RCC 7860 (cell line): ENCODE results near the gene BNIP3.
"Not testable (repeated sequence)": the region's sequence is repeated elsewhere in the genome, so short reads cannot be mapped to it uniquely, and the experiment has no call there.

Source experiments
- DNase-seq: peaks from one replicate; pipeline ENCODE4 v3.0.0-alpha.2; 2015; ENCODE audit warnings: low spot score
- FAIRE-seq: peaks from 2 replicates; lab custom pipeline; 2012; peaks lifted over from hg19 to GRCh38; lab: Jason Lieb, UNC

The BNIP3 gene

GRCh38 chr10:132003282-132003924 is 21.7 kb upstream of the BNIP3 start:
- DNase-seq (no peak), FAIRE-seq (no peak)

DNA sequence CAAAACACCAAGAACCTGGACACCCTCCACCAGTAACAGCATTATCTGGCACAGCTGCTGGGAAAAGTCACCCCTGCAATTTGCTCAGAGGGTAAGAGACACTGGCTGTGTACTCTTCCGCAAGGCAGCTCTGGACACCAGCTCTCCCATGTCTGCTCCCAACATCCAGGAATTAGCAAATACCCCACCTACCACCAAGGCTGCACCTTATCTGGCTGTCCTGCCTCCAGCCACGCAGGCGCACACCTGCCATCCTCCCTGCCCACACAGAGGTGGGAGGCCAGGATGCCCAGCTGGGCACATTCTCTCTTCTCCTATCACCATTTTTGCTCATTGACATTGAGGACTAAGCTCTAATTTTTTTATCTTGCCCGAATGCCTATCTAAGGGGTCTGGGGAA is 20.3 kb upstream of the BNIP3 start:
- FAIRE-seq (no peak), DNase-seq (no peak)

DNA sequence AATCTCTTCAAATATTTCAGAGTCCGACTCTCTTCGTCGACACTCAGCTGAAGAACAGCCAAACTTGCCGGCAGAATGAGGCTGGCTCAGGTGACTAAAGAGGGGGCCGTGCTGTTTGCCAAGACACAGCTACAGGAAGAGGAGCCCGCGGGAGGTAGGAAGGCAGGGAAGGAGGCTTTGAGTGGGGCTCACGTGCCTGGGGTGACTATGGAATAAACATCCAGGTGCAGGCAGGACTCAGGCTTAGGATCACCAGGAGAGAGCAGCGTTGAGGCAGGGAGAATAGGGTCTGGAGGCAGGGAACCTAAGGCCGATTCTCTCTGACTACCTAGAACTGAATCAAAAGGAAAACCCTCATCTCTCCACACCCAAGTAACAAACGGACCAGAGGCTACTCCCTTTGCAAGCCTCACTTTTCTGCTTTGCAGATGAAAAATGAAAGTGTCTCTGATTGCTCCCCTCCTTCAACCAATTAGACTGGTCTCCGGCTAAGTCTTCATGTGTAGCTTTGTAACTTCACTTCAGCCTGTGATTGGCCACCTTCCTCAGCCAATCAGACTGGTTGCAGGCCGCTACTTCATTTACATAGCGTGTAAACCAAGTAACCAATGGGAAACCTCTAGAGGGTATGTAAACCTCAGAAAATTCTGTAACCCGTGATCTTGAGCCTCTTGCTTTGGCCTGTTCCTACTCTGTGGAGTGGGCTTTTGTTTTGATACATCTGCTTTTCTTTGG is 19.7 kb upstream of the BNIP3 start:
- DNase-seq (no peak), FAIRE-seq (no peak)

DNA sequence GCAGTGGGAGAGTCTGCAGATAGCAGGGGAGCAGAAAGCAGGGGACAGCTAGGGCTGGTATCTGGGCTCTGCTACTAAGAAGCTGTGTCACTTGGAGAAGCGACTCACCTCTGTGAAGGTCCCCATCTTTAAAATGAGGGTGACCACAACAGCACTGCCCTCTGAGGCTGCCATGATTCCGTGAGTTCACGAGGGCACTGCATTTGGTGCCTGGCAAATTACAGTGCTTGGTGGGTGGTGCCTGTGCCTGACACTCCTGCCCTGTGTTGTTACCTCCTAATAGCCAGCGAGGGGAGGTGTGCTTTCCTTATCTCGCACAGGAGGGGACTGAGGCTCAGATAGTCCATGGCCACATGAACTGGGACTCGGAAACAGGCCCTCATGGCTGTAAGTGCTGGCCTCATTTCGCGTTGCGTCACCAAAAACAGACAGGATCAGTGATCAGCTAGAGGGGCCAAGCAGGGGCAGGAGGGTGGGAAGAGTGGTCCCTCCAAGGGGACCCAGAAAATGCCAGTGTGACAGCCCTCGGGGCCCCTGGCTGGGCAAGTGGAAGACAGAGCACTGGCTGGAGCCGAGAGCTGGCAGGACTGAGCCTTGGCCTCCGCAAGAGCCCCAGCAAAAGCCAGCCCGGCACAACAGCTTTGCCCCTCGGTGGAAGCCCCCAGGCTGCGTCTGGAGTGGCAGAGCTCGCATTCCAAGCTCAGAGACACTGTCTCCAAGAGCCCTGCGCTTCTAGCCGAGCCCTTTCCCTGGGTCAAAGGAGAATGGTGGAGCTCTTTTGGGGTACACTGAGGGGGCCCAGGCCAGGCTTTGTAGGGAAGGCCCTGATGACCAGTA is 17.3 kb upstream of the BNIP3 start:
- FAIRE-seq, result no peak
- DNase-seq, result no peak

DNA sequence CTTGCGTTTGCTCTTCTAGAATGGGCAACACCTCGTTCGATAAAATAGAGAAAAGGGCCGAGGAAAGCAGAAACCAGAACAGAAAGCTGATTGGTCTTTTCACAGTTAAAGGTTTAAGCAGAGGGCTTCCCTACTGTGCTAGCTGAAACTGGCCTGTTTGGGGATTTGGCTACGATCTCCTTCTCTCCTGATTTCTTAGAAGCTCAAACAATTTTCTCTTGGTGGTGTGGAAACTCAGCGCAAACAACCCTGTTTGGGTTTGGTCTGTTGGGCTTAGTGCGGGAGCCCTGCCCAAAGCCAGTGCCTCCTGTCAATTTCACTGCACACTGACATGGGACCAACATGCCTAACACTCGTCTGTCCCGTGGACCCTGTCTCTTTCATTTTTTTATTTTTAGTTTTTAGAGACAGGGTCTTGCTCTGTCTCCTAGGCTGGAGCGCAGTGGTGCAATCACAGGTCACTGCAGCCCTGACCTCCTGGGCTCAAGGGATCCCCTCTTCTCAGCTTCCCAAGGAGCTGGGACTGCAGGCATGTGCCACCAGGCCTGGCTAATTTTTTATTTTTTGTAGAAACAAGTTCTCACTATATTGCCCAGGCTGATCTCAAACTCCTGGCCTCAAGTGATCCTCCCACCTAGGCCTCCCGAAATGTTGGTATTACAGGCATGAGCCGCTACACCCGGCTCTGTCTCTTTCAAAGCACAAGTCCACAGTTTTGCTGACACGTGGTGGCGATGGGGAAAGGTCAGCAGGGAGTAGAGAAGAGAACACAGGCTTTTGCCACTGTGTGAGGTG is 16.5 kb upstream of the BNIP3 start:
- DNase-seq (no peak), FAIRE-seq (no peak)

GRCh38 chr10:131997366-131998049 is 15.8 kb upstream of the BNIP3 start:
- DNase-seq (no peak), FAIRE-seq (no peak)

DNA sequence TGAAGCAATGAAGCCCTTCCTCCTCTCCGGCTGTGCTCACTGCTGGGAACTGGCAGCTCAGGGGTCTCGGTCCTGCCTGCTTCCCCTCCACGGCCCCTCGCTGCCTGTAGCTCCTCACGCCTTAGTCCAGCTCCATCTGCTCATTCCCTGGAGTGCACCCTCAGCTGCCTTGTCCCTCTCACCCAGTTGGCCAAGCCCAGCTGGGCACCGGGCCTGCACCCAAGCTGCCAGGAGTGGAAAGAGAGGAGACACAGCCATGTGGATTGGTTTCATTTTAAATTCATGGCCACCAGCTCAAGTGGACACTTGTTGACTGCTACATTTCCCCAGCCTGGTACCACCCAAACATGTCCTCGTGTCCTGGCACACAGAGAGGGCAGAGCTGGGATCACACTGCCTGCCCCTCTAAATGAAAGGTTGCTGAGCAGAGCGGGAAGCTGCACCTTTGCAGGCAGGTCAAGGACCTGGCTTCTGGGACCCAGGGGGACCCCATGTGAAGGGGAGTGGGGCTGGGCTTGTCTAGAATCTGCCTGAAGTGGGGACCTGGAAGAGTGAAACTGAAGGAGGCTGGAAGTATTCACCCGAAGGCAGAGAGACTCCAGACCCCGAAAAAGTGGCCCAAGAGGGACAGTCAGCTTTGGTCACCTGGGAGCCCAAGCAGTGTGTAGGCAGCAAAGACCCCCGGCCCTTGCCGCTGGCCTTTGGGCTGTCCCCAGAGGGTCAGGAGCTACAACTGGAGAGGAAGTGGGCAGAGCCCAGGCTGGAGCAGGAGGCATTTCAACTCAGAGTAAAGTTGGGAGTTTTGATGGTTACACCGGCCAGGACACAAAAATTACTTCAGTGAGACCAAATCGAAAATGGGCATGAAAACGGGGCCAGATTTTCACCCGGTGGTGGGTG is 15.0 kb upstream of the BNIP3 start:
- FAIRE-seq (no peak), DNase-seq (no peak)

- DNase-seq (no peak), FAIRE-seq (no peak)
Measured at GRCh38 chr10:131994435-131994834, 12.7 kb upstream of the BNIP3 start.

- DNase-seq (no peak), FAIRE-seq (no peak)
Measured at GRCh38 chr10:131993275-131993674, 11.6 kb upstream of the BNIP3 start.

- FAIRE-seq (no peak), DNase-seq (no peak)
Measured at GRCh38 chr10:131991726-131992125, 10.0 kb upstream of the BNIP3 start.

DNA sequence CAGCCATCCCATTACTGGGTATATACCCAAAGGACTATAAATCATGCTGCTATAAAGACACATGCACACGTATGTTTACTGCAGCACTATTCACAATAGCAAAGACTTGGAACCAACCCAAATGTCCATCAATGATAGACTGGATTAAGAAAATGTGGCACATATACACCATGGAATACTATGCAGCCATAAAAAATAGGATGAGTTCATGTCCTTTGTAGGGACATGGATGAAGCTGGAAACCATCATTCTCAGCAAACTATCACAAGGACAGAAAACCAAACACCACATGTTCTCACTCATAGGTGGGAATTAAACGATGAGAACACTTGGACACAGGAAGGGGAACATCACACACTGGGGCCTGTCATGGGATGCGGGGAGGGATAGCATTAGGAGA is 6.1 kb upstream of the BNIP3 start:
- not testable (repeated sequence) for DNase-seq, FAIRE-seq

DNA sequence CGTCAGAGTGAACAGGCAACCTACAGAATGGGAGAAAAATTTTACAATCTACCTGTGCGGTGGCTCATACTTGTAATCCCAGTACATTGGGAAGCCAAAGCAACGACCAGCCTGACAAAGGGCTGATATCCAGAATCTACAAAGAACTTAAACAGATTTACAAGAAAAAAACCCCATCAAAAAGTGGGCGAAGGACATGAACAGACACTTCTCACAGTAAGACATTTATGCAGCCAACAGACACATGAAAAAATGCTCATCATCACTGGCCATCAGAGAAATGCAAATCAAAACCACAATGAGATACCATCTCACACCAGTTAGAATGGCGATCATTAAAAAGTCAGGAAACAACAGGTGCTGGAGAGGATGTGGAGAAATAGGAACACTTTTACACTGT is 5.6 kb upstream of the BNIP3 start:
- FAIRE-seq, DNase-seq: not testable (repeated sequence)

DNA sequence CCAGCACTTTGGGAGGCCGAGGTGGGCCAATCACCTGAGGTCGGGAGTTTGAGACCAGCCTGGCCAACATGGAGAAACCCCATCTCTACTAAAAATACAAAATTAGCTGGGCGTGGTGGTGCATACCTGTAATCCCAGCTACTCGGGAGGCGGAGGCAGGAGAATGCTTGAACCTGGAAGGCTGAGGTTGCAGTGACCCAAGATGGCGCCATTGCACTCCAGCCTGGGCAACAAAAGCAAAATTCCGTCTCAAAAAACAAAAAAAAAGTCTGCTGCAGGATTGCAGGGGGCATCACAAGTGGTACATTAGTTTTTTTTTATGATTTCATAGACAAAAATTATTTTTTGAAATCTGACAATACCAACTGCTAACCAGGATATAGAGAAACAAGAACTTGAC is 5.1 kb upstream of the BNIP3 start:
- FAIRE-seq, DNase-seq: not testable (repeated sequence)

- no peak for FAIRE-seq
- peak; percentile 69 for DNase-seq
Measured at GRCh38 chr10:131983780-131984179, 2.1 kb upstream of the BNIP3 start.

GRCh38 chr10:131982796-131983195 is 1.1 kb upstream of the BNIP3 start:
- no peak for FAIRE-seq
- DNase-seq, result no peak

DNA sequence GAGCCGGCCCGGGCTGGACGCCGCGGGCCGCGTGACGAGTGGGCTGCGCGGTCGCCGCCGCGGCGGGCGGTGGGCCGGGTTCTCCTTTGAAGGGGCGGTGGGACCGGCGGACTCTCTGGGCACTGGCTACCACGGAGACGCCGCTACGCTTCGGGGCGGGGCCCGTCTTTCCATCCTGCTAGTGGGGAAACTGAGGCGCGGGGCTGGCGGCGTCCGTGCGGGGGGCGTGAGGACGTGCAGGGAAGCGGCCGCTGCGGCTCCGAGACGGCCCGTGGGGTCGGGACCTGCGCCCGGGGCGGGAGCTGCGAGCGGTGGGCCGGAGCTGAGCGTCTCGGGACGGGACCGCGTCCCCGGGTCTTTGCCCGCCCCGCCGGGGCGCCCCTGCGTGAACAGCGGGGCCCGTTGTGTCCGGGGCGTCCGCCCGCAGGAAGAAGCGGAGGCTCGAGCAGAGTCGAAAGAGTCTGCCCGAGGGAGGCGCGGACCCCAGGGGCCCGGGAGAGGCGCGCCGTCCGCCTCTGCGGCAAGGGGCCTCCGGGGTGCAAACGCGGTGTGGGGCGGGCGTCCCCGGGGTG is 548 bp upstream of the BNIP3 start:
- no peak for FAIRE-seq

DNA sequence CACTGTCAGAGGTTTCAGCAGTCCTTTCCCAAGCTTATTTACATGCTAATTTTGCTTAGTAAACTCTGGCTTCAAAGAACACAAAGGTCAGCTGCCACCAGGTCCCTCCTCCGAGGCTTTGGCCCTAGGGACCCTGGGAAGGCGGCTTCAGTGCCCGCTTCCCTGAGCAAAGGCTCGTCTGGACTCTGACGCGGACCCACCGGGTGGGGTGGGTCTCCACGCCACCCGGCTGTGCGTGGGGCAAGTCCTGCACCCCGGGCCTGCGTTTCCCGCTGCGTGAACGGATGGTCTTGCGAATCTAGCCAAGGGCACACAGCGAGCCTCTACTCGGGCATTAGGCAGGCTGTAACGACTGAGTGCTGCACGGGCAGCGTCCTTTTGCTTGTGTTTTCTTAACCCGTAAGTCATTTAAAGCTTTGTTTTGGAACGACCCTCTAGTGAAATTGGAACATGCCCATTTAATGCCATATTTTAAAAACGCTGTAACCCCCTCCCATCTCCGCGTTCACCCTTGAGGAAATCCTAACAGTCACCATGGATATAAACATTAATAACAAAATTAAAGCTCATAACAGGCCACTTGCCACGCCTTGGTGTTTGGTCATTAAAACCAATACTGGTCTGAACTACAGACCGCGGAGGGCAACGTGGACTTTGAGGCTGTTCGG is 828 bp downstream of the BNIP3 start:
- no peak for DNase-seq
- FAIRE-seq, result no peak

More for the DNA sequence above, 548 bp upstream of the BNIP3 start:
- no peak for DNase-seq

DNA sequence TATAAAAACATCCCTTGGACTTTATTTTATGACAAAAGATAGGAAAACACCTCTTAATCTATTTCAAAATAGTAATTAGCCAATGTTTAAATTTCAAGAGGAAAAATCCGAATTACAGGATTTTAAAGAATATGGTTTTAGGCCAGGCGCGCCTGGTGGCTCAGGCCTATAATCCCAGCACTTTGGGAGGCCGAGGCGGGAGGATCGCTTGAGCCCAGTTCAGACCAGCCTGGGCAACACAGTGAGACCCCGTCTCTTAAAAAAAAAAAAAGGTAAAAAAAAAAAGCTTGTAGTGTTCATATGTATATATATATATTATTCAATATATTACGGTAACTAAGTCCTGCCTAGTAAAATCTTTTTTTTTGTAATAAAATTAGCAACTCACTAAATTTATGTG is 1.4 kb downstream of the BNIP3 start:
- DNase-seq (no peak), FAIRE-seq (no peak)
